Liver (tissue), 9 donors: ENCODE results near the gene HTR4. TPM values are rescaled to one million over a fixed set of nuclear protein-coding genes. Genes with fewer than 3 reads are reported as not detected.

Source experiments
- DNase-seq: peaks from one replicate; pipeline ENCODE4 v3.0.0-alpha.2; 2017; ENCODE audit warnings: low spot score
- H3K27ac ChIP-seq, 2 donors: one replicate each; pipeline ENCODE4 v1.7.0; 2013; ENCODE audit warnings: inconsistent platforms in 2 of 2, low read length in 2 of 2, control low read depth in 1 of 2, low read depth in 1 of 2, mild to moderate bottlenecking in 1 of 2
- H3K27me3 ChIP-seq, 4 donors: one replicate each; pipeline versions ENCODE4 v1.6.1 to v1.7.0; 2013; ENCODE audit warnings: low read length in 3 of 4, inconsistent platforms in 1 of 4, mild to moderate bottlenecking in 1 of 4, moderate library complexity in 1 of 4; ENCODE audit not compliant: control insufficient read depth in 4 of 4, insufficient read depth in 4 of 4
- H3K36me3 ChIP-seq, 4 donors: one replicate each; pipeline versions ENCODE4 v1.6.1 to v1.7.0; 2013; ENCODE audit warnings: low read length in 3 of 4, mild to moderate bottlenecking in 3 of 4, low read depth in 1 of 4, moderate library complexity in 1 of 4; ENCODE audit not compliant: control insufficient read depth in 4 of 4, insufficient read depth in 3 of 4
- H3K4me1 ChIP-seq, 4 donors: one replicate each; pipeline versions ENCODE4 v1.6.1 to v1.7.0; 2013; ENCODE audit warnings: low read length in 3 of 4, mild to moderate bottlenecking in 3 of 4, moderate library complexity in 1 of 4; ENCODE audit not compliant: control insufficient read depth in 4 of 4, insufficient read depth in 4 of 4
- H3K4me3 ChIP-seq, 3 donors: one replicate each; pipeline versions ENCODE4 v1.6.1 to v1.7.0; 2013; ENCODE audit warnings: low read length in 3 of 3, control low read depth in 1 of 3, low read depth in 1 of 3, mild to moderate bottlenecking in 1 of 3
- H3K9ac ChIP-seq, 2 donors: one replicate each; pipeline ENCODE4 v1.7.0; 2013; ENCODE audit warnings: low read length in 2 of 2, mild to moderate bottlenecking in 2 of 2, moderate library complexity in 2 of 2, control low read depth in 1 of 2, low read depth in 1 of 2
- H3K9me3 ChIP-seq, 4 donors: one replicate each; pipeline versions ENCODE4 v1.6.1 to v1.7.0; 2013; ENCODE audit warnings: low read length in 3 of 4; ENCODE audit not compliant: control insufficient read depth in 4 of 4
- EGR1 ChIP-seq, 2 donors: IDR thresholded peaks; 2 replicates each; pipeline ENCODE4 v1.6.1; 2016 to 2018; ENCODE audit warnings: antibody characterized with exemption in 2 of 2, low read depth in 2 of 2
- FOXA1 ChIP-seq: IDR thresholded peaks from 2 replicates; pipeline ENCODE4 v1.6.1; 2016; ENCODE audit warnings: antibody characterized with exemption
- FOXA2 ChIP-seq: IDR thresholded peaks from 2 replicates; pipeline ENCODE4 v1.6.1; 2016; ENCODE audit warnings: antibody characterized with exemption
- GABPA ChIP-seq, 2 donors: IDR thresholded peaks in 1 of 2; conservative IDR thresholded peaks in 1 of 2; 2 replicates each; pipeline ENCODE4 v1.6.1; 2016; ENCODE audit warnings: antibody characterized with exemption in 2 of 2, mild to moderate bottlenecking in 1 of 2, moderate library complexity in 1 of 2
- HNF4A ChIP-seq, 2 donors: conservative IDR thresholded peaks; 2 replicates each; pipeline ENCODE4 v1.6.1; 2016; ENCODE audit warnings: antibody characterized with exemption in 2 of 2, mild to moderate bottlenecking in 2 of 2
- HNF4G ChIP-seq: IDR thresholded peaks from 2 replicates; pipeline ENCODE4 v1.6.1; 2016; ENCODE audit warnings: antibody characterized with exemption
- JUND ChIP-seq, 2 donors: IDR thresholded peaks; 2 replicates each; pipeline ENCODE4 v1.6.1; 2016; ENCODE audit warnings: antibody characterized with exemption in 2 of 2
- NR2F2 ChIP-seq: IDR thresholded peaks from 2 replicates; pipeline ENCODE4 v1.6.1; 2016; ENCODE audit warnings: antibody characterized with exemption
- RAD21 ChIP-seq, 2 donors: IDR thresholded peaks; 2 replicates each; pipeline ENCODE4 v1.6.1; 2016; ENCODE audit warnings: antibody characterized with exemption in 2 of 2, mild to moderate bottlenecking in 2 of 2
- RXRA ChIP-seq, 2 donors: IDR thresholded peaks; 2 replicates each; pipeline ENCODE4 v1.6.1; 2017 to 2018; ENCODE audit warnings: antibody characterized with exemption in 2 of 2, mild to moderate bottlenecking in 1 of 2
- SP1 ChIP-seq: IDR thresholded peaks from 2 replicates; pipeline ENCODE4 v1.6.1; 2018; ENCODE audit warnings: antibody characterized with exemption, mild to moderate bottlenecking
- TAF1 ChIP-seq: conservative IDR thresholded peaks from 2 replicates; pipeline ENCODE4 v1.6.1; 2016; ENCODE audit warnings: antibody characterized with exemption, mild to moderate bottlenecking
- YY1 ChIP-seq: IDR thresholded peaks from 2 replicates; pipeline ENCODE4 v1.6.1; 2016; ENCODE audit warnings: antibody characterized with exemption, mild to moderate bottlenecking
- ZBTB33 ChIP-seq: IDR thresholded peaks from 2 replicates; pipeline ENCODE4 v1.6.1; 2016; ENCODE audit warnings: antibody characterized with exemption
- WGBS: extraction: QIAGEN DNeasy Blood & Tissue Kit; methylation state at CpG from one replicate; pipeline ENCODE4 v1.1.7; 2013; 5-methylcytosine and 5-hydroxymethylcytosine counted together
- polyA plus RNA-seq, 2 donors: library from polyadenylated mRNA; stranded (reverse) in 1 of 2; unstranded in 1 of 2; fragments of 200-250 nt in 1 of 2; fragments of >200 nt in 1 of 2; fragmentation: Nextera tagmentation in 1 of 2; extraction: Ambion mirVana in 1 of 2; gene quantifications; one replicate each; pipeline versions ENCODE4 v1.2.1 to v1.2.3, GENCODE V29; 2013 to 2015
- total RNA-seq, 2 donors: library from RNA; depleted of rRNA; stranded (reverse); fragments of >200 nt; gene quantifications; one replicate each; pipeline ENCODE4 v1.2.3, GENCODE V29; 2014
- TF ChIP-seq, protein P1 (sequence below): IDR thresholded peaks from 2 replicates; pipeline ENCODE4 v1.6.1; 2016; ENCODE audit warnings: antibody characterized with exemption, mild to moderate bottlenecking
- TF ChIP-seq, protein P2 (sequence below): fragments of 150-350 bp; IDR thresholded peaks from 2 replicates; pipeline ENCODE4 v1.5.1; 2017; ENCODE audit warnings: improper control_type of control experiment, low read depth, low read length; ENCODE audit not compliant: missing input control
- TF ChIP-seq, protein P3 (sequence below): IDR thresholded peaks from 2 replicates; pipeline ENCODE4 v1.6.1; 2016; ENCODE audit warnings: antibody characterized with exemption
- donor health status: healthy.
- donor health status: healthy.
- donor health status: healthy.
- donor health status: healthy.
- donor health status: healthy.

The HTR4 gene
- total and polyA plus RNA-seq, 4 donors = 0.19 to 2.4 (median 0.98) TPM

- TF ChIP-seq FOXA1 (no peak), SP1 (no peak), YY1 (no peak)
- WGBS = 70% methylated on average over 8 of the region's 8 CpGs
Observed at GRCh38 chr5:148632255-148633066, 21.9 kb downstream of the HTR4 start.

DNA sequence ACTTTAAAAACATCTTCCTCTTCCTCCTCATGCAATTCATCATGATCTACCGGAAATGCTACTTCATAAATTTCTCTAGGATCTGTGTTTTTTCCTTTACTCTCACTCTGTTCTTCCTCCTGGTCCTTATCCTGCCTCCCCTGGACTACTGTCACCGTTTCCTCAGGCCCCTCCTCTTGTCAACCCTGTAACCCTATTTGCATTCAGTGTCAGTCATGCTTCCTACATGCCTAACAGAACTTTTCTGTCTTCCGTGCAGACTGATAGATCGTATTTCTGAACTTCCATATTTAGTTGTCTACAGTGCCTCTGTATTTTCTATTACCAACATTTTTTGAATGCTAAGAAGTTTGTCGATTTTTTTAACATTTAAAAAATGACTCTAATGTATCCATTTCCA, 27.3 kb downstream of the HTR4 start:
- Histone ChIP-seq H3K36me3 (no peaks in the 10 kb centered on the region), H3K9ac (no peak overlapping the region)
- TF ChIP-seq HNF4A (conservative IDR thresholded peaks at IDR 0.05) (no peak), SP1 (no peak), EGR1 (IDR thresholded peaks at IDR 0.05; ENCODE audit: low read depth in 2 of 2) (no peak), ZBTB33 (no peak), NR2F2 (no peak), YY1 (no peak), RAD21 (IDR thresholded peaks at IDR 0.05) (no peak), HNF4G (no peak), GABPA (IDR thresholded peaks at IDR 0.05 in 1 of 2, conservative IDR thresholded peaks at IDR 0.05 in 1 of 2) (no peak), TAF1 (no peak), RXRA (IDR thresholded peaks at IDR 0.05) (no peak), FOXA1 (no peak), FOXA2 (no peak), JUND (IDR thresholded peaks at IDR 0.05) (no peak)
- TF ChIP-seq, protein P1, sequence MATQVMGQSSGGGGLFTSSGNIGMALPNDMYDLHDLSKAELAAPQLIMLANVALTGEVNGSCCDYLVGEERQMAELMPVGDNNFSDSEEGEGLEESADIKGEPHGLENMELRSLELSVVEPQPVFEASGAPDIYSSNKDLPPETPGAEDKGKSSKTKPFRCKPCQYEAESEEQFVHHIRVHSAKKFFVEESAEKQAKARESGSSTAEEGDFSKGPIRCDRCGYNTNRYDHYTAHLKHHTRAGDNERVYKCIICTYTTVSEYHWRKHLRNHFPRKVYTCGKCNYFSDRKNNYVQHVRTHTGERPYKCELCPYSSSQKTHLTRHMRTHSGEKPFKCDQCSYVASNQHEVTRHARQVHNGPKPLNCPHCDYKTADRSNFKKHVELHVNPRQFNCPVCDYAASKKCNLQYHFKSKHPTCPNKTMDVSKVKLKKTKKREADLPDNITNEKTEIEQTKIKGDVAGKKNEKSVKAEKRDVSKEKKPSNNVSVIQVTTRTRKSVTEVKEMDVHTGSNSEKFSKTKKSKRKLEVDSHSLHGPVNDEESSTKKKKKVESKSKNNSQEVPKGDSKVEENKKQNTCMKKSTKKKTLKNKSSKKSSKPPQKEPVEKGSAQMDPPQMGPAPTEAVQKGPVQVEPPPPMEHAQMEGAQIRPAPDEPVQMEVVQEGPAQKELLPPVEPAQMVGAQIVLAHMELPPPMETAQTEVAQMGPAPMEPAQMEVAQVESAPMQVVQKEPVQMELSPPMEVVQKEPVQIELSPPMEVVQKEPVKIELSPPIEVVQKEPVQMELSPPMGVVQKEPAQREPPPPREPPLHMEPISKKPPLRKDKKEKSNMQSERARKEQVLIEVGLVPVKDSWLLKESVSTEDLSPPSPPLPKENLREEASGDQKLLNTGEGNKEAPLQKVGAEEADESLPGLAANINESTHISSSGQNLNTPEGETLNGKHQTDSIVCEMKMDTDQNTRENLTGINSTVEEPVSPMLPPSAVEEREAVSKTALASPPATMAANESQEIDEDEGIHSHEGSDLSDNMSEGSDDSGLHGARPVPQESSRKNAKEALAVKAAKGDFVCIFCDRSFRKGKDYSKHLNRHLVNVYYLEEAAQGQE = no peak
- TF ChIP-seq, protein P2, sequence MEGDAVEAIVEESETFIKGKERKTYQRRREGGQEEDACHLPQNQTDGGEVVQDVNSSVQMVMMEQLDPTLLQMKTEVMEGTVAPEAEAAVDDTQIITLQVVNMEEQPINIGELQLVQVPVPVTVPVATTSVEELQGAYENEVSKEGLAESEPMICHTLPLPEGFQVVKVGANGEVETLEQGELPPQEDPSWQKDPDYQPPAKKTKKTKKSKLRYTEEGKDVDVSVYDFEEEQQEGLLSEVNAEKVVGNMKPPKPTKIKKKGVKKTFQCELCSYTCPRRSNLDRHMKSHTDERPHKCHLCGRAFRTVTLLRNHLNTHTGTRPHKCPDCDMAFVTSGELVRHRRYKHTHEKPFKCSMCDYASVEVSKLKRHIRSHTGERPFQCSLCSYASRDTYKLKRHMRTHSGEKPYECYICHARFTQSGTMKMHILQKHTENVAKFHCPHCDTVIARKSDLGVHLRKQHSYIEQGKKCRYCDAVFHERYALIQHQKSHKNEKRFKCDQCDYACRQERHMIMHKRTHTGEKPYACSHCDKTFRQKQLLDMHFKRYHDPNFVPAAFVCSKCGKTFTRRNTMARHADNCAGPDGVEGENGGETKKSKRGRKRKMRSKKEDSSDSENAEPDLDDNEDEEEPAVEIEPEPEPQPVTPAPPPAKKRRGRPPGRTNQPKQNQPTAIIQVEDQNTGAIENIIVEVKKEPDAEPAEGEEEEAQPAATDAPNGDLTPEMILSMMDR = no peak
- TF ChIP-seq, protein P3, sequence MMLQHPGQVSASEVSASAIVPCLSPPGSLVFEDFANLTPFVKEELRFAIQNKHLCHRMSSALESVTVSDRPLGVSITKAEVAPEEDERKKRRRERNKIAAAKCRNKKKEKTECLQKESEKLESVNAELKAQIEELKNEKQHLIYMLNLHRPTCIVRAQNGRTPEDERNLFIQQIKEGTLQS = no peak

More at GRCh38 chr5:148632255-148633066, 21.9 kb downstream of the HTR4 start:
- Histone ChIP-seq H3K4me3 (no peak overlapping the region), H3K27ac (no peak overlapping the region), H3K9ac (no peak overlapping the region), H3K4me1 (no peaks in the 10 kb centered on the region), H3K27me3 (no peaks in the 10 kb centered on the region), H3K36me3 (no peaks in the 10 kb centered on the region), H3K9me3 (no peaks in the 10 kb centered on the region)
- no peak for DNase-seq

More for the DNA sequence above, 27.3 kb downstream of the HTR4 start:
- WGBS = 76% methylated on average over 5 of the region's 5 CpGs
- Histone ChIP-seq H3K4me3 (no peak overlapping the region), H3K27me3 (no peaks in the 10 kb centered on the region), H3K4me1 (no peaks in the 10 kb centered on the region), H3K27ac (no peak overlapping the region), H3K9me3 (no peaks in the 10 kb centered on the region)
- no peak for DNase-seq
